Brain microvascular endothelial cell (primary cell): Measurements from ENCODE around the gene SNAI3.

Experiments
- DNase-seq: peaks from one replicate; pipeline ENCODE4 v3.0.0-alpha.2; 2020
- H3K27ac ChIP-seq: fragments of 250-450 bp; sonication (Bioruptor Pico); 2 replicates; pipeline ENCODE4 v1.5.1; 2020; ENCODE audit warnings: mild to moderate bottlenecking, moderate library complexity
- H3K27me3 ChIP-seq: fragments of 250-450 bp; sonication (Bioruptor Pico); replicated peaks from 2 replicates; pipeline ENCODE4 v1.5.1; 2020; ENCODE audit warnings: mild to moderate bottlenecking
- H3K36me3 ChIP-seq: fragments of 250-450 bp; sonication (Bioruptor Pico); replicated peaks from 2 replicates; pipeline ENCODE4 v1.5.1; 2020; ENCODE audit warnings: mild to moderate bottlenecking
- H3K4me3 ChIP-seq: 2 replicates; pipeline ENCODE4 v1.5.1; 2011; ENCODE audit warnings: low read depth, mild to moderate bottlenecking, control low read depth, low read length, moderate library complexity
- CTCF ChIP-seq: IDR thresholded peaks from 2 replicates; pipeline ENCODE4 v1.5.1; 2011; ENCODE audit warnings: low read depth, mild to moderate bottlenecking, moderate library complexity, low read length, control low read depth, inconsistent platforms; ENCODE audit errors: missing control alignments
- in situ Hi-C: cut with HindIII; loops from 2 replicates; pipeline ENCODE4 v1.10.0; 2017; ENCODE audit warnings: low sequenced_read_pairs, low pct_ligation_motif_present

The SNAI3 gene

GRCh38 chr16:88727871-88728270, 41.6 kb upstream of the SNAI3 start:
- in situ Hi-C loops: no loop called here
- TF ChIP-seq CTCF: no peak
- Histone ChIP-seq H3K27me3 (no peaks in the 10 kb centered on the region), H3K27ac (peak overlapping the region; percentile 22), H3K4me3 (no peak overlapping the region), H3K36me3 (peaks cover 71% of the 10 kb centered on the region)
- peak; percentile 64 for DNase-seq

- Histone ChIP-seq H3K27ac (no peak overlapping the region), H3K36me3 (peaks cover 70% of the 10 kb centered on the region), H3K4me3 (no peak overlapping the region), H3K27me3 (no peaks in the 10 kb centered on the region)
- no peak for DNase-seq
- no peak for TF ChIP-seq CTCF
- in situ Hi-C loops: no loop called here
Measured at GRCh38 chr16:88726981-88727380, 40.7 kb upstream of the SNAI3 start.

GRCh38 chr16:88726408-88726749, 40.1 kb upstream of the SNAI3 start:
- in situ Hi-C loops: no loop called here
- DNase-seq: no peak
- Histone ChIP-seq H3K27ac (no peak overlapping the region), H3K36me3 (peaks cover 75% of the 10 kb centered on the region), H3K27me3 (no peaks in the 10 kb centered on the region), H3K4me3 (no peak overlapping the region)
- TF ChIP-seq CTCF: no peak

GRCh38 chr16:88725609-88726407, 39.5 kb upstream of the SNAI3 start:
- Histone ChIP-seq H3K4me3 (no peak overlapping the region), H3K27ac (no peak overlapping the region), H3K36me3 (peaks cover 77% of the 10 kb centered on the region), H3K27me3 (no peaks in the 10 kb centered on the region)
- TF ChIP-seq CTCF: no peak
- no peak for DNase-seq
- in situ Hi-C loops: no loop called here

GRCh38 chr16:88724855-88725555, 38.7 kb upstream of the SNAI3 start:
- Histone ChIP-seq H3K27ac (no peak overlapping the region), H3K27me3 (no peaks in the 10 kb centered on the region), H3K36me3 (peaks cover 77% of the 10 kb centered on the region), H3K4me3 (no peak overlapping the region)
- no peak for DNase-seq
- in situ Hi-C loops: no loop called here
- TF ChIP-seq CTCF: no peak
